ENCODE results near the gene TMCC2. TPM values are rescaled to one million over a fixed set of nuclear protein-coding genes. Genes with fewer than 3 reads are reported as not detected.

TMCC2 gene
- total RNA-seq, 1 experiment from 2014 or later, result 3.1 TPM

DNA sequence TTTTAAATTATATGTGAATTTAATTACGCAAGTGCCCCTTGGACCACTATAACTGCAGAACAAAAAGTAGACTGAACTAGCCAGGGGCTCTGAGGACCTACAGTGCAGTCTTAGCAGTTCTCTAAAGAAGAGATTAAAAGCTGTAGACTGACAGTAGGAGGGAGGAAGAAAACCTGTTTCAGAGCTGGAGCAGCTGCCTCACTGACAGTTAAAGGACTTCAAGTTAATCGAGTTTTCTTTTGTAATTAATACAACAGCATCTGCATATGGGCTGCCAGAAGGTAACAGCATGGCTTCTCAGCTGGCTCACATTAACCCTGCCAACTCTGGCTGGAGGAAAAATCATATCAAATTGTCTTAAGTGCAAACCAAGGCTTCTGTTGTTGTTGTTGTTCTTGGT lies 36.1 kb upstream of the TMCC2 start:
- no peaks in the 10 kb centered on the region for H3K9me3 ChIP-seq (ENCODE audit: control insufficient read depth, insufficient read depth, low read depth, low read length)
- ATAC-seq, result no peak
- intact Hi-C loops (cut with micrococcal nuclease; ENCODE audit: unreplicated experiment), result no loop called here
- POLR2A ChIA-PET, result no interaction called here
- BruUV-seq (replicated peaks), result no TSS peak
- CTCF ChIA-PET, result interaction anchor here (0.5 kb wide), 1 partner anchor 286 kb away, joined by 3 read pairs; no protein-coding TSS in a partner anchor
- no peaks in the 10 kb centered on the region for H3K36me3 ChIP-seq (ENCODE audit: control insufficient read depth, insufficient read depth, low read length)
- H3K4me1 ChIP-seq (ENCODE audit: control insufficient read depth, insufficient read depth, low read length), result 0 out of 2 replicates have a peak, but pooled peaks cover 6% of the 10 kb centered on the region
- H3K4me3 ChIP-seq (ENCODE audit: low read depth in 2 of 2, low read length in 2 of 2), result no peak overlapping the region
- H3K27me3 ChIP-seq (ENCODE audit: control insufficient read depth, insufficient read depth, low read length), result no peaks in the 10 kb centered on the region
- H3K27ac ChIP-seq (ENCODE audit: low read length), result no peak overlapping the region
- in situ Hi-C loops (cut with HindIII; ENCODE audit: low pct_unique_long_range_greater_than_20kb, low sequenced_read_pairs), result no loop called here
- TF ChIP-seq SIN3A (IDR thresholded peaks at IDR 0.05; ENCODE audit: borderline replicate concordance, insufficient read depth, low read depth, low read length), result no peak
- no peak for TF ChIP-seq POLR2AphosphoS5 (IDR thresholded peaks at IDR 0.05; ENCODE audit: low read depth, low read length)
- TF ChIP-seq, protein P1, sequence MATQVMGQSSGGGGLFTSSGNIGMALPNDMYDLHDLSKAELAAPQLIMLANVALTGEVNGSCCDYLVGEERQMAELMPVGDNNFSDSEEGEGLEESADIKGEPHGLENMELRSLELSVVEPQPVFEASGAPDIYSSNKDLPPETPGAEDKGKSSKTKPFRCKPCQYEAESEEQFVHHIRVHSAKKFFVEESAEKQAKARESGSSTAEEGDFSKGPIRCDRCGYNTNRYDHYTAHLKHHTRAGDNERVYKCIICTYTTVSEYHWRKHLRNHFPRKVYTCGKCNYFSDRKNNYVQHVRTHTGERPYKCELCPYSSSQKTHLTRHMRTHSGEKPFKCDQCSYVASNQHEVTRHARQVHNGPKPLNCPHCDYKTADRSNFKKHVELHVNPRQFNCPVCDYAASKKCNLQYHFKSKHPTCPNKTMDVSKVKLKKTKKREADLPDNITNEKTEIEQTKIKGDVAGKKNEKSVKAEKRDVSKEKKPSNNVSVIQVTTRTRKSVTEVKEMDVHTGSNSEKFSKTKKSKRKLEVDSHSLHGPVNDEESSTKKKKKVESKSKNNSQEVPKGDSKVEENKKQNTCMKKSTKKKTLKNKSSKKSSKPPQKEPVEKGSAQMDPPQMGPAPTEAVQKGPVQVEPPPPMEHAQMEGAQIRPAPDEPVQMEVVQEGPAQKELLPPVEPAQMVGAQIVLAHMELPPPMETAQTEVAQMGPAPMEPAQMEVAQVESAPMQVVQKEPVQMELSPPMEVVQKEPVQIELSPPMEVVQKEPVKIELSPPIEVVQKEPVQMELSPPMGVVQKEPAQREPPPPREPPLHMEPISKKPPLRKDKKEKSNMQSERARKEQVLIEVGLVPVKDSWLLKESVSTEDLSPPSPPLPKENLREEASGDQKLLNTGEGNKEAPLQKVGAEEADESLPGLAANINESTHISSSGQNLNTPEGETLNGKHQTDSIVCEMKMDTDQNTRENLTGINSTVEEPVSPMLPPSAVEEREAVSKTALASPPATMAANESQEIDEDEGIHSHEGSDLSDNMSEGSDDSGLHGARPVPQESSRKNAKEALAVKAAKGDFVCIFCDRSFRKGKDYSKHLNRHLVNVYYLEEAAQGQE (IDR thresholded peaks at IDR 0.05; ENCODE audit: insufficient read depth in 1 of 2, low read depth in 2 of 2, low read length in 1 of 2), result no peak
- TF ChIP-seq, protein P2, sequence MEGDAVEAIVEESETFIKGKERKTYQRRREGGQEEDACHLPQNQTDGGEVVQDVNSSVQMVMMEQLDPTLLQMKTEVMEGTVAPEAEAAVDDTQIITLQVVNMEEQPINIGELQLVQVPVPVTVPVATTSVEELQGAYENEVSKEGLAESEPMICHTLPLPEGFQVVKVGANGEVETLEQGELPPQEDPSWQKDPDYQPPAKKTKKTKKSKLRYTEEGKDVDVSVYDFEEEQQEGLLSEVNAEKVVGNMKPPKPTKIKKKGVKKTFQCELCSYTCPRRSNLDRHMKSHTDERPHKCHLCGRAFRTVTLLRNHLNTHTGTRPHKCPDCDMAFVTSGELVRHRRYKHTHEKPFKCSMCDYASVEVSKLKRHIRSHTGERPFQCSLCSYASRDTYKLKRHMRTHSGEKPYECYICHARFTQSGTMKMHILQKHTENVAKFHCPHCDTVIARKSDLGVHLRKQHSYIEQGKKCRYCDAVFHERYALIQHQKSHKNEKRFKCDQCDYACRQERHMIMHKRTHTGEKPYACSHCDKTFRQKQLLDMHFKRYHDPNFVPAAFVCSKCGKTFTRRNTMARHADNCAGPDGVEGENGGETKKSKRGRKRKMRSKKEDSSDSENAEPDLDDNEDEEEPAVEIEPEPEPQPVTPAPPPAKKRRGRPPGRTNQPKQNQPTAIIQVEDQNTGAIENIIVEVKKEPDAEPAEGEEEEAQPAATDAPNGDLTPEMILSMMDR (IDR thresholded peaks at IDR 0.05), result no peak
- no peak for TF ChIP-seq TCF7L2 (IDR thresholded peaks at IDR 0.05; ENCODE audit: low read depth, low read length)
- no peak for DNase-seq (ENCODE audit: low read depth, low spot score)

DNA sequence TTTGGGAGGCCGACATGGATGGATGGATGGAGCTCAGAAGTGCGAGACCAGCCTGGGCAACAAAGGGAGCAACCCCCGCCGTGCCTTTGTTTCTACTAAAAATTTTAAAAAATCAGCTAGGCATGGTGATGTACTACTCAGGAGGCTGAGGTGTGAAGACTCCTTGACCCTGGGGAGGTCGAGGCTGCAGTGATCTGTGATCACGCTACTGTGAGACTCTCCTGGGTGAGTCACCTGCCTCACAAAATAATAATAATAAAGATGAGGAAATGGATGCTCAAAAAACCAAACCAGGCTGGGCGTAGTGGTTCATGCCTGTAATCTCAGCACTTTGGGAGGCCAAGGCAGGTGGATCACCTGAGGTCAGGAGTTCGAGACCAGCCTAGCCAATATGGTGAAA lies 35.5 kb upstream of the TMCC2 start:
- Histone ChIP-seq H3K4me1 (ENCODE audit: control insufficient read depth, insufficient read depth, low read length) (0 out of 2 replicates have a peak, but pooled peaks cover 6% of the 10 kb centered on the region), H3K36me3 (ENCODE audit: control insufficient read depth, insufficient read depth, low read length) (no peaks in the 10 kb centered on the region), H3K4me3 (ENCODE audit: low read depth in 2 of 2, low read length in 2 of 2) (no peak overlapping the region), H3K27ac (ENCODE audit: low read length) (no peak overlapping the region), H3K27me3 (ENCODE audit: control insufficient read depth, insufficient read depth, low read length) (no peaks in the 10 kb centered on the region), H3K9me3 (ENCODE audit: control insufficient read depth, insufficient read depth, low read depth, low read length) (no peaks in the 10 kb centered on the region)
- TF ChIP-seq POLR2AphosphoS5 (IDR thresholded peaks at IDR 0.05; ENCODE audit: low read depth, low read length) (no peak), SIN3A (IDR thresholded peaks at IDR 0.05; ENCODE audit: borderline replicate concordance, insufficient read depth, low read depth, low read length) (no peak), TCF7L2 (IDR thresholded peaks at IDR 0.05; ENCODE audit: low read depth, low read length) (no peak)
- TF ChIP-seq, protein P2 (IDR thresholded peaks at IDR 0.05), result no peak
- TF ChIP-seq, protein P1 (IDR thresholded peaks at IDR 0.05; ENCODE audit: insufficient read depth in 1 of 2, low read depth in 2 of 2, low read length in 1 of 2), result no peak
- CTCF ChIA-PET, result interaction anchor here (0.5 kb wide), 1 partner anchor 286 kb away, joined by 3 read pairs; no protein-coding TSS in a partner anchor
- intact Hi-C loops (cut with micrococcal nuclease; ENCODE audit: unreplicated experiment) (no loop called here), in situ Hi-C loops (cut with HindIII; ENCODE audit: low pct_unique_long_range_greater_than_20kb, low sequenced_read_pairs) (no loop called here)
- BruUV-seq (replicated peaks), result no TSS peak
- ATAC-seq, result no peak
- no peak for DNase-seq (ENCODE audit: low read depth, low spot score)
- POLR2A ChIA-PET, result no interaction called here
